ENCODE data around the gene CTXND1.

DNA sequence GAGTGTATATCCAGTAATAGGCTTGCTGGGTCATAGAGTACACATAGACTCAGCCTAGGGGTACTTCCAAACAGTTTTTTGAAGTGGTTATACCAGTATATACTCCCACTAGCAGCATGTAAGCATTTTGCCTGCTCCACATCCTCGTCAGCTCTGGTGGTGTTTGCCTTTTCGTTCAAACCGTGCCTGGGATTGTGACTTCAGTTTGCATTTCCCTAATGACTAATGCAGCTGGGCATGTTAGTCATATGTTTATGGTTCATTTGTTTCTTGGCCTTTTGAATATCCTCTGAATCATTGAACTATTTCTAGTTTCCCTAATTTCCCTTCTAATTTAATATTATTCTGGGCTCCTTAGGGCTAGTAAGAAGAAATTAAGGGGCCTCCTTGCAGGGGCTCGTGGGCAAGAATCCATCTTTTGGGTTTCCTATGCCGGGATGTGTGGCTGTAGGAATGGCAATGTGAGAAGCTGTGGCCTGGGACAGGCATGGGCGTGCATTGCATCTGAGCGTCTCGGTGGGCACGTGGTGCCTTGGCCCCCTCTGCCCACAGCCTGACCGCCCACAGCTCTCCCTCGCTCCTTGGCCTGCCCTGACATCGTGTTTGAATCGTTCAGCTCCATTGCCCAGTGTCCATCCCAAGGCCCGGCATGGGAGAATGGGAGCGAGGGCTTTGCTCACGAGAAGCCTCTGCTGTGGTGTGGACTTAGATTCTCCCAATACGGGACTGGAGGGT lies 72.8 kb downstream of the CTXND1 start:
- no peak for TF ChIP-seq RFX5 (IDR thresholded peaks at IDR 0.05; ENCODE audit: low read depth, low read length)
- TF ChIP-seq, protein P1, sequence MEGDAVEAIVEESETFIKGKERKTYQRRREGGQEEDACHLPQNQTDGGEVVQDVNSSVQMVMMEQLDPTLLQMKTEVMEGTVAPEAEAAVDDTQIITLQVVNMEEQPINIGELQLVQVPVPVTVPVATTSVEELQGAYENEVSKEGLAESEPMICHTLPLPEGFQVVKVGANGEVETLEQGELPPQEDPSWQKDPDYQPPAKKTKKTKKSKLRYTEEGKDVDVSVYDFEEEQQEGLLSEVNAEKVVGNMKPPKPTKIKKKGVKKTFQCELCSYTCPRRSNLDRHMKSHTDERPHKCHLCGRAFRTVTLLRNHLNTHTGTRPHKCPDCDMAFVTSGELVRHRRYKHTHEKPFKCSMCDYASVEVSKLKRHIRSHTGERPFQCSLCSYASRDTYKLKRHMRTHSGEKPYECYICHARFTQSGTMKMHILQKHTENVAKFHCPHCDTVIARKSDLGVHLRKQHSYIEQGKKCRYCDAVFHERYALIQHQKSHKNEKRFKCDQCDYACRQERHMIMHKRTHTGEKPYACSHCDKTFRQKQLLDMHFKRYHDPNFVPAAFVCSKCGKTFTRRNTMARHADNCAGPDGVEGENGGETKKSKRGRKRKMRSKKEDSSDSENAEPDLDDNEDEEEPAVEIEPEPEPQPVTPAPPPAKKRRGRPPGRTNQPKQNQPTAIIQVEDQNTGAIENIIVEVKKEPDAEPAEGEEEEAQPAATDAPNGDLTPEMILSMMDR (conservative IDR thresholded peaks at IDR 0.05; ENCODE audit: low read depth, low read length): no peak
- no peak for TF ChIP-seq POLR2A (IDR thresholded peaks at IDR 0.05; ENCODE audit: low read depth, low read length)
- peak; percentile 99 for TF ChIP-seq FOS (IDR thresholded peaks at IDR 0.05; ENCODE audit: low read depth, low read length)
- TF ChIP-seq, protein P2, sequence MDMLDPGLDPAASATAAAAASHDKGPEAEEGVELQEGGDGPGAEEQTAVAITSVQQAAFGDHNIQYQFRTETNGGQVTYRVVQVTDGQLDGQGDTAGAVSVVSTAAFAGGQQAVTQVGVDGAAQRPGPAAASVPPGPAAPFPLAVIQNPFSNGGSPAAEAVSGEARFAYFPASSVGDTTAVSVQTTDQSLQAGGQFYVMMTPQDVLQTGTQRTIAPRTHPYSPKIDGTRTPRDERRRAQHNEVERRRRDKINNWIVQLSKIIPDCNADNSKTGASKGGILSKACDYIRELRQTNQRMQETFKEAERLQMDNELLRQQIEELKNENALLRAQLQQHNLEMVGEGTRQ (IDR thresholded peaks at IDR 0.05; ENCODE audit: low read depth, low read length): no peak
- TF ChIP-seq CEBPB (IDR thresholded peaks at IDR 0.05; ENCODE audit: low read depth, low read length): peak; percentile 4; the same call in 1 of the 2 replicates
- no peak for TF ChIP-seq CHD1 (IDR thresholded peaks at IDR 0.05; ENCODE audit: low read depth, low read length)
- no peak for TF ChIP-seq MXI1 (IDR thresholded peaks at IDR 0.05; ENCODE audit: borderline replicate concordance, low read depth, low read length)
- no peak for TF ChIP-seq RAD21 (IDR thresholded peaks at IDR 0.05; ENCODE audit: low read length)
- peak; percentile 92 for TF ChIP-seq BHLHE40 (IDR thresholded peaks at IDR 0.05; ENCODE audit: low read depth, low read length)
- no peak for TF ChIP-seq MAZ (IDR thresholded peaks at IDR 0.05; ENCODE audit: borderline replicate concordance, low read depth, low read length)
- 0 out of 2 replicates have a peak, but pooled peaks have one; percentile 26 for TF ChIP-seq MAFK (IDR thresholded peaks at IDR 0.05; ENCODE audit: low read depth, low read length)
- TF ChIP-seq RCOR1 (IDR thresholded peaks at IDR 0.05; ENCODE audit: insufficient replicate concordance, low read length): no peak

Data from IMR-90 (cell line).